Mesenteric fat pad (tissue), 1 donor: ENCODE results near the gene ZBTB7A. TPM values are rescaled to one million over a fixed set of nuclear protein-coding genes. Genes with fewer than 3 reads are reported as not detected.

Source experiments
- DNase-seq: peaks from one replicate; pipeline ENCODE4 v3.0.0-alpha.2; 2020; ENCODE audit warnings: low spot score
- long read RNA-seq: library from polyadenylated mRNA; unstranded; transcript quantifications from one replicate; pipeline ENCODE4 v2.0.0, GENCODE V29; 2020
- total RNA-seq: library from RNA; stranded (reverse); fragmentation: NEBNext Ultra II Directional; extraction: Animal tissue kit (Norgen Biotek cat#: 25700); gene quantifications from one replicate; pipeline ENCODE4 v1.2.1, GENCODE V29; 2021
- donor health status: DM: yes; HTN: yes; CAD: no.

The ZBTB7A gene
- 51.2 TPM for total RNA-seq
- long read RNA-seq, partial matches to known transcripts, result 0 of 5 reads
- long read RNA-seq, other reads (novel, unspliced or antisense), result 5 of 5 reads

- no peak for DNase-seq
These were observed at the start of gene ZBTB7A for GRCh38 chr19:4066682-4067395. Gene ZBTB7A (minus strand): TSS chr19:4066899. CDS start chr19:4055232, 11,667 bp downstream.

GRCh38 chr19:4115818-4116385 lies 49.2 kb upstream of the ZBTB7A start:
- no peak for DNase-seq

DNA sequence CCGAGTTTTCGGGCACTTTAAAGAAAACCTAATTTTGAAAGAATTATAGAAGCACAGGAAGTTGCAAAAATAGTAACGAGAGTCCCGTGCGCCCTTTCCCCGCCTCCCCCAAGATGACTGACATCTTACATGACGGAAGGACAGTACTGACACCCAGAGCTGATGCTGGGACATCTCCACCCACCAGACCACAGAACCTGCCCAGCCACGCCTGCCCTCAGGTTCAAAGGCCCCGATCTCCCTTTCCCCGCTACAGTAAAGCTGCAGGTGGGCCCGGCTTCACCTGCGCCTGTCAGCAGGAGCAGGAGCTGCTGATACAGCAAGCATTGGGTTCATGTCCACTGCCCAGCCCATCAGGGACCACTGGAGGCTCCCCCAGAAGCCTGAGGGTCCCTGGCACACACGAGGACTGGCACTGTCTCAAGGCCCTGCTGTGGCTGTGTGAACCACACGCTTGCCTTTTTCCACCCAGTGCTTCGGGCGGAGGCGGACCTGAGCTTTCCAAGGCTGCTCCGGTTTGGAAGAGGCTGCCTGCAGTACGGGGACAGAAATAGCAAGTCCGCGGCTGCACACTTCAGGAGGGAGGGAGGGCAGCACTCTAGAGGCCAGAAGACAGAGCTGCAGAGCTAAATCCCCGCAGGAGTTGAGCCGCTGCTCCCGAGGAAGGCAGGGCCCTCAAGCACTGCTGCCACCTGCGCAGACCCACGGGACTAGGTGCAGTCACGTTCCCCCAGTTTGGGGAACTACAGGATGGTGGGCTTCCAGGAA lies 48.5 kb upstream of the ZBTB7A start:
- DNase-seq, result no peak

DNA sequence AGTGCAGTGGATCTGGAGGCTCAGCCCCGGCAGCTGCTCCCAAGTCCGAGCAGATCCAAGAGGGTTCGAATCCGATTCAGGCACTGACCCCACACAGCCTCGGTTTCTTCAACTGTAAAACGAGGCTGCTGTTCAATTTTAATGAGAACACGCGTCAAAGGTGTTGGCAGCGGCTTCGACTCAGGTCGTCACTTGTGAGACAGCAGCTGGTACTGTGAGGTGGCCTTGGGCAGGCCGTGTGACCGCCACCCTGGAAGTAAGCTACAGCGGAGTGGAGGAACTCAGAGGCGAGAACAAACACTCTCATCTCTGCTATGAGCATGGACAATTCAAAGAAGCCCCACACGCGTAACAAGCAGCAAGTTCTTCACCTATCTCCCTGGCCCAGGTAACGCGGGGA lies 47.5 kb upstream of the ZBTB7A start:
- DNase-seq, result no peak

DNA sequence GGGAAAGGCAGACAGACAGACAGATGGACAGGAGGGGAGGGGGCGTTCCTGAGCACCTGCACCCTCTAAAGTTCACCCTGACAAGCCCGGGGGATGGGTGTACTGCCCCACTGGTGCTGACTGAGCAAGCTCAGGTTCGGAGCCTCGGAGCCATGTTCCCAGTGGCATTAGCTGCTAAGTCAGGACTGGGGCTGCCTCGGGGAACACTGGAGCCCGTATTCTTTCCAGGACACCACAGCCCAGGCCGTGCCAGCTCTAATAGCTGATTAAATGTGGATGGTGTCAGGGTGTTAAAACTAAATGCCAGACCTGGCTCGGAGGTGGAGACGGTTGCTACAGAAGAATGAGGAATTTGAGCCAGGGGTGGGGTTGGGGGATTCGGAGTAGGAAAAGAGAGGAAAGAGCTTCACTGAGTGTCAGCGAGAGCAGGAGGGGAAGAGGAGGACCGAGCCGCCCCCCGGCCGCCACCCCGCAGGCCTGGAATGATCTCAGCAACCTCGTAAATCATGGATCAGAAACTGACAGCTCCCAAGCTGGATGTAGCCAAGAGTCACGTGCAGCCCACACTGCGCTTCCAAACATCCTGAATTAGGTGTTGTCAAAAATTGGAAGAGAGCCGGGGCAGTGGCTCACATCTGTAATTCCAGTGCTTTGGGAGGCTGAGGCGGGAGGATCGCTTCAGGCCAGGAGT lies 46.8 kb upstream of the ZBTB7A start:
- DNase-seq, result no peak

- DNase-seq, result no peak
These were observed 45.7 kb upstream of the ZBTB7A start for GRCh38 chr19:4112367-4112766.

- no peak for DNase-seq
These were observed 42.9 kb upstream of the ZBTB7A start for GRCh38 chr19:4109626-4109945.

DNA sequence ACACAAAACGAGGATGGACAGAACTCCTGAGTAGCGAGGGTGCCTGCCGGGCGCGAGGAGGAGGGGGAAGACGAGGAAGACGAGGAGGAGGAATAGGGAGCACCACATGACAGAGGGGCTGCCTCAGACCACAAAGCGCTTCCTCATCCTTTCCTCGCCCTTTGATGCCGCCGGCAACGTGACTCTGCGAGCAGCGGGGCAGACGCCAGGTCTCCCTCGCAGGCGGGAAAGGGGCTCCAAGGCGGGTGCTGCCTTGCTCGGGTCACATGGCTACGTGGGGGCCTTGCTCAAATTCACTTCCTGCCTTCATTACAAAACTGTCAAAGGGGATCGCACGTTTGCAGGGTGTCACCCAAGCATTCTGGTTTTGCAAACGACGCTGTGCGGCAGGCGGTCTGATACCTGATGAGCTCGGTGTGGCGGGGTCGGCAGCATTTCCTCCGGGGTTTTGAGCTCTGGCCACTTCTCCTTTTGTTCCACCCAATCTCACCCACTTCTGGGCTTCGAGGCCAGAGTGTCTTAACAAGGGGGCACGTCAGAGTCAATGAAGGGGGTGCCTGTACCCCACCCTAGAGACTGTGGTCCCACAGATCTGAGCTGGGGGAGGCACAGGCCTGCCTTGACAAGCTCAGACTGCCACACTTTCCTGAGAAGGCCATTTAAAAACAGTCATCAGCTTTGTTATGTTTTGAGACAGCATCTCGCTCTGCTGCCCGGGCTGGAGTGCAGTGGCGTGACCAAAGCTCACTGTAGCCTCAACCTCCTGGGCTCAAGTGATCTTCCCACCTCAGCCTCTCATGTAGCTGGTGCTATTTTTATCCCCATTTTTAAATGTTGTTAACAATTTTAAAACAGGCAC lies 42.3 kb upstream of the ZBTB7A start:
- no peak for DNase-seq

DNA sequence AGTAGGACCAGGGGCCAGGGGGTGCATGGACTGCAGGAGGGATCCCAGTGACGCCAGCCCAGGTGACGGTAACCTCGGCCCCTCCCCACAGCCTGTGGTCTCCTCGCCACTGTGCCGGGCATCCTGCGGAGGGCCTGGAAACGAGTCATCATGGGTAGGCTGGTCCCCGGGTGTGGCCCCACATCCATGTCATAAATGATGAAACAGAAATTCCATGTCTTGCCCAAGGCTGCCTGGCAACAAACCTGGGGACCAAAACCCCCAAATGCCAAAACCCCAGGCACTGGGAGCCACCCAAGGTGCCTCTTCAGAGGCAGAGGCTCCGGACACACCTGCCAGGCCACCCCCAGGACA lies 36.4 kb upstream of the ZBTB7A start:
- DNase-seq, result no peak

DNA sequence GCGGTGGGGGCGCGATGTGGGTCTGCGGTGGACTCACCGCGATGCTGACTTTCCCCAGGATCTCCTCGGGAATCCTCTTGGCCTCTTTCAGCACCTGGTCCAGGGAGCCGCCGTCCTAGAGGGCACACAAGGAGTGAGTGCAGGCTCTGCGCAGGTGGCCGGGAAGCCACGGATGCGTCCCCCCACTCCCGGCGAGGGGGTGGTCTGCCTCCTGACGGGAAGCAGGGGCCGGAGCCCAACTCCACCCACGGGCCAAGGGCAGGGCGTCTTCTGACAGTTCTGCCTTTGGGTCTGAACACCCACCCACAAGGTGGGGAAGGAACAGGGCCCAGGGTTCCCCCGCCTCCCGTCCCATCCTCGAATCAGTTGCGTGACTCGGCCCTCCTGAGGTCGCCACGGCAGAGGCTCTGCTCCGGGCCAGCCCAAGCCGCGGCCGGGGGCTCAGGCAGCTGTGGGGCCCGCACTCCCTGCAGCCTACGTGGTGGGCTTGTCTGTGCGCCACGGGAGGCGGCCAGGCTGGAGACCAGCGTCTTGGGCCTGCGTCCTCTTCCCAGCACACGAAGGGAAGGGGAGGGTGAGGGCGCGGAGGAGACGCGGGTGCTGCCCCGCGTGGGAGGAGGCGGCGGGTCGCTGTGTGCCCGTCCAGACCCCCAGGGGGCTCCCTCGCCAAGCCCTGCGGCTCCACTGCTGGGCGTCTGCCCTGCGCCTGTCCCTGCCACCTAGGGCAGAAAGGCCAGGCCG lies 35.8 kb upstream of the ZBTB7A start:
- DNase-seq, result no peak

DNA sequence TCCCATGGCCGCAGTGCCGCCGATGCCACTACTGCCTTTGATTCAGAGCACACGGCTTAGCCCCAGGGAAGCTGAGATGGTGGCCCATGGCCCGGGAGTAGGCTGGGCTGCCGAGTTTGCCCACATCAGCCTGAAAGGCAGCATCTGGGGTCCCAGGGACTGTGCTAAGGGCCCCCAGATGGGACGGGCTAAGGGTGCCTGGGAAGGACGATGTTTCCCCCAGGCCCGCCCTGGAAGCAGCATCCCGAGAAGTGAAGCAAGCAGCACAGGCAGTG lies 34.7 kb upstream of the ZBTB7A start:
- DNase-seq, result no peak

DNA sequence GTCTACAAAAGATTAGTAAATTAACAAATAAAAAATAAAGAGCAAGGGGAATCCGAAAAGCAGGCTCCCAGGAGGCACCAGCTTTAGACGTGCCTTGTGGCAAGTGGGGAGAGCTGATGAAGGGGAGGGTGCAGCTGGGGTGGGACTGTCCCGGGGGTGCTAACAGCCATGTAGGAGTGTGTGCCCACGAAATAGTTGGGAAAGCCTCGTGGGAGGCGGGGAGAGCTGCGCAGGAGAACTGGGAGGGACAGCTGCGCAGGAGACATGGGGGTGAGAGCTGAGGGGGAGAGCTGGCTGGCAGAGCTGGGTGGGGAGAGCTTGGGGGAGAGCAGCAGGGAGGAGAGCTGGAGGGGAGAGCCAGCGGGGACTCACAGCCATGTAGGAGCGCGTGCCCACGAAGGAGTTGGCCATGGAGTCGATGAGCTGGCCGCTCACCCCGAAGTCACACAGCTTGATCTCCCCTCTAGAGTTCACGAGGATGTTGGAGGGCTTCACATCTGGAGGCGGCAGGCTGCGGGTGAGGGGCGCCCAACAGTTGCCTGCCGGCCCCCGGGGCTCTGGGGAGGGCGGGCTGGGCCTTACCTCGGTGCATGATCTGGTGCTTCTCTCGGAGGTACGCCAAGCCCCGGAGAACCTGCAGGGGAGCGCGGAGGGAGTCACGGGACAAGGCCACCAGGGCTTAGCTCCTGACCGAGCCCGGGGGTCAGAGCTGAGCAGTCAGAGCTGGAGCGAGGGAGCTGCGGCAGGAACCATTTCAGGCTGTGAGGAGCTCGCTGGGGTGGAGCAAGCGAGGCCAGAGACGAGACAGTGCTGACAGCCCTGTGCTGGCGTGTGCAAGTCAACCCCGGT lies 34.2 kb upstream of the ZBTB7A start:
- DNase-seq, result no peak

DNA sequence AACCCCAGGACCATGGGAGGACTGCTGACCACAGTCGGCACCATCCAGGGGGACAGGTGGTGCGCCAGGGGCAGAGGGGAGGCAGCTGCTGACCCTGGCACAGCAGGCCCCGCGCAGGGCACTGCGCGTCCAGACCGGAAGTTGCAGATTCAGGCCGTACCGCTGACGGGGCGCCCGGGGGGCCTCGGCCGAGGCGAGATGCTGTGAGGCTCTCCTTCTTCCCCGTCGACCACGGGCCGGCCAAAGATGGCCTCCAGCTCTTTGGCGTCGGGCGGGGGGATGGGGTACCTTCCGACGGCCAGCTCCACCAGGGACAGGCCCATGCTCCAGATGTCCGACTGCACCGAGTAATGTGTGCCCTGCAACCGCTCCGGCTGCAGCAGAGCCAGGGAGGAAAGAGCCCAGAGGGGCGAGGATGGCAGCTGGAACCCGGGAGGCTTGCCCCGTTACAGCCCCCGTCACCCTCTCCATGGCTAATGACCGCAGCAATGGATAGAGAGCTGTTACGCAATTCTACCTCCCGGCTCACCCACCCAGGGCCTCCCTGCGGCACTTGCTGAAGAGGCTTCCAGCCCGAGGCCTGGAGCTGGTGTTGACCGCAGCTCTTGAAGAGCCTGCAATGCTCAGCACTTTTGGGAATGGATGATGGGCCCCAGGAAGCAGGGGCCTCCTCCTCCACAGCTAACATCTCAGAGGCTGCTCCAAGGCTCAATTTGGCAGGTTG lies 32.5 kb upstream of the ZBTB7A start:
- DNase-seq, result no peak

GRCh38 chr19:4098493-4098892 lies 31.8 kb upstream of the ZBTB7A start:
- no peak for DNase-seq

- DNase-seq, result no peak
These were observed 30.8 kb upstream of the ZBTB7A start for GRCh38 chr19:4097501-4097900.

GRCh38 chr19:4096049-4096892 lies 29.6 kb upstream of the ZBTB7A start:
- DNase-seq, result no peak

- DNase-seq, result no peak
These were observed 28.8 kb upstream of the ZBTB7A start for GRCh38 chr19:4095488-4095844.
